H9 (cell line): ENCODE data around the gene ARPC2. TPM values are rescaled to one million over a fixed set of nuclear protein-coding genes. Genes with fewer than 3 reads are reported as not detected.

Source experiments
- DNase-seq: peaks from one replicate; pipeline ENCODE4 v3.0.0-alpha.2; 2017
- H2AFZ ChIP-seq: one replicate; pipeline ENCODE4 v1.6.1; 2013; ENCODE audit warnings: mild to moderate bottlenecking, low read length, control low read depth, moderate library complexity
- H2AK5ac ChIP-seq: 2 replicates; pipeline ENCODE4 v1.6.1; 2013; ENCODE audit warnings: low read length, control low read depth, mixed read lengths; ENCODE audit not compliant: insufficient read length
- H2BK120ac ChIP-seq: one replicate; pipeline ENCODE4 v1.6.1; 2013; ENCODE audit warnings: low read depth, mild to moderate bottlenecking, low read length, control low read depth, inconsistent platforms; ENCODE audit not compliant: poor library complexity, severe bottlenecking
- H2BK12ac ChIP-seq: 2 replicates; pipeline ENCODE4 v1.6.1; 2013; ENCODE audit warnings: low read length, control low read depth, mixed read lengths, low read depth; ENCODE audit not compliant: insufficient read length
- H2BK15ac ChIP-seq: 2 replicates; pipeline ENCODE4 v1.6.1; 2013; ENCODE audit warnings: low read depth, low read length, control low read depth
- H2BK20ac ChIP-seq: one replicate; pipeline ENCODE4 v1.6.1; 2013; ENCODE audit warnings: low read depth, mild to moderate bottlenecking, low read length, control low read depth, inconsistent platforms; ENCODE audit not compliant: poor library complexity, severe bottlenecking
- H2BK5ac ChIP-seq: 2 replicates; pipeline ENCODE4 v1.6.1; 2013; ENCODE audit warnings: low read length, control low read depth, mixed read lengths; ENCODE audit not compliant: insufficient read length
- H3K14ac ChIP-seq: 2 replicates; pipeline ENCODE4 v1.6.1; 2013; ENCODE audit warnings: low read length, control low read depth; ENCODE audit not compliant: insufficient read depth
- H3K18ac ChIP-seq: 2 replicates; pipeline ENCODE4 v1.6.1; 2013; ENCODE audit warnings: low read depth, mild to moderate bottlenecking, mixed read lengths, low read length, control low read depth; ENCODE audit not compliant: insufficient read length
- H3K23ac ChIP-seq: 2 replicates; pipeline ENCODE4 v1.6.1; 2013; ENCODE audit warnings: low read length, control low read depth, mixed read lengths, low read depth; ENCODE audit not compliant: insufficient read length
- H3K23me2 ChIP-seq: 2 replicates; pipeline ENCODE4 v1.6.1; 2013; ENCODE audit warnings: low read depth, mild to moderate bottlenecking, mixed read lengths, low read length, control low read depth; ENCODE audit not compliant: insufficient read length, poor library complexity, severe bottlenecking
- H3K27ac ChIP-seq: 2 replicates; pipeline ENCODE4 v1.5.1; 2013; ENCODE audit warnings: low read length, control low read depth, mixed read lengths, low read depth; ENCODE audit not compliant: insufficient read length
- H3K27me3 ChIP-seq: 2 replicates; pipeline ENCODE4 v1.6.1; 2013; ENCODE audit warnings: low read length, control low read depth, inconsistent platforms; ENCODE audit not compliant: insufficient read depth
- H3K4ac ChIP-seq: 2 replicates; pipeline ENCODE4 v1.6.1; 2013; ENCODE audit warnings: low read depth, mild to moderate bottlenecking, control low read depth, inconsistent platforms, low read length, moderate library complexity
- H3K4me1 ChIP-seq: 2 replicates; pipeline ENCODE4 v1.6.1; 2013; ENCODE audit warnings: low read length, control low read depth, inconsistent platforms; ENCODE audit not compliant: insufficient read depth
- H3K4me2 ChIP-seq: 2 replicates; pipeline ENCODE4 v1.6.1; 2013; ENCODE audit warnings: low read length, control low read depth, mixed read lengths; ENCODE audit not compliant: insufficient read length, insufficient read depth
- H3K56ac ChIP-seq: 2 replicates; pipeline ENCODE4 v1.6.1; 2013; ENCODE audit warnings: low read depth, mild to moderate bottlenecking, mixed read lengths, low read length, control low read depth; ENCODE audit not compliant: insufficient read length
- H3K79me1 ChIP-seq: 2 replicates; pipeline ENCODE4 v1.6.1; 2013; ENCODE audit warnings: low read depth, mild to moderate bottlenecking, moderate library complexity, low read length, control low read depth, inconsistent platforms; ENCODE audit not compliant: insufficient read depth, poor library complexity, severe bottlenecking
- H3K79me2 ChIP-seq: 2 replicates; pipeline ENCODE4 v1.6.1; 2013; ENCODE audit warnings: low read length, control low read depth, inconsistent platforms; ENCODE audit not compliant: insufficient read depth
- H3K9ac ChIP-seq: 2 replicates; pipeline ENCODE4 v1.6.1; 2013; ENCODE audit warnings: low read length, control low read depth, mixed read lengths; ENCODE audit not compliant: insufficient read length; ENCODE audit errors: extremely low read depth
- H3K9me3 ChIP-seq: one replicate; pipeline ENCODE4 v1.6.1; 2013; ENCODE audit warnings: low read depth, low read length, inconsistent platforms; ENCODE audit not compliant: control insufficient read depth
- H3T11ph ChIP-seq: one replicate; pipeline ENCODE4 v1.6.1; 2013; ENCODE audit warnings: mild to moderate bottlenecking, low read length, control low read depth, inconsistent platforms
- H4K20me1 ChIP-seq: one replicate; pipeline ENCODE4 v1.6.1; 2013; ENCODE audit not compliant: control insufficient read depth, insufficient read length, insufficient read depth
- H4K5ac ChIP-seq: 2 replicates; pipeline ENCODE4 v1.6.1; 2013; ENCODE audit warnings: low read depth, mild to moderate bottlenecking, mixed read lengths, low read length, control low read depth; ENCODE audit not compliant: insufficient read length
- H4K8ac ChIP-seq: replicated peaks from 2 replicates; pipeline ENCODE4 v1.6.1; 2013; ENCODE audit warnings: low read length, control low read depth, mixed read lengths, low read depth; ENCODE audit not compliant: insufficient read length
- H4K91ac ChIP-seq: 2 replicates; pipeline ENCODE4 v1.6.1; 2013; ENCODE audit warnings: low read depth, mild to moderate bottlenecking, moderate library complexity, mixed read lengths, low read length, control low read depth; ENCODE audit not compliant: insufficient read length
- H3K27ac Mint-ChIP-seq, 3 experiments: 2 replicates in 2 of 3; 3 replicates in 1 of 3; pipeline ENCODE4 v1.8.0; 2020 to 2021; ENCODE audit warnings: mixed read lengths in 3 of 3, mild to moderate bottlenecking in 1 of 3, moderate library complexity in 1 of 3
- H3K27me3 Mint-ChIP-seq: 2 replicates; pipeline ENCODE4 v1.8.0; 2021; ENCODE audit warnings: low read depth, mild to moderate bottlenecking, moderate library complexity, mixed read lengths
- H3K36me3 Mint-ChIP-seq, 3 experiments: 2 replicates in 2 of 3; 3 replicates in 1 of 3; pipeline ENCODE4 v1.8.0; 2020 to 2021; ENCODE audit warnings: low read depth in 3 of 3, mixed read lengths in 3 of 3; ENCODE audit not compliant: insufficient read depth in 1 of 3
- H3K4me1 Mint-ChIP-seq, 2 experiments: 2 replicates each; pipeline ENCODE4 v1.8.0; 2020; ENCODE audit warnings: mixed read lengths in 2 of 2
- H3K4me3 Mint-ChIP-seq, 2 experiments: 2 replicates in 1 of 2; 3 replicates in 1 of 2; pipeline ENCODE4 v1.8.0; 2020 to 2021; ENCODE audit warnings: mild to moderate bottlenecking in 2 of 2, mixed read lengths in 2 of 2, moderate library complexity in 1 of 2
- H3K9me3 Mint-ChIP-seq, 2 experiments: 2 replicates in 1 of 2; 3 replicates in 1 of 2; pipeline ENCODE4 v1.8.0; 2020; ENCODE audit warnings: mild to moderate bottlenecking in 2 of 2, mixed read lengths in 2 of 2, moderate library complexity in 1 of 2
- CTCF ChIP-seq: fragments of 200-600 bp; sonication (generic); conservative IDR thresholded peaks from 3 replicates; pipeline ENCODE4 v1.8.0; 2021; ENCODE audit warnings: antibody characterized with exemption, mild to moderate bottlenecking
- WGBS: extraction: QIAGEN DNeasy Blood & Tissue Kit; methylation state at CpG from one replicate; pipeline ENCODE4 v1.1.7; 2013; ENCODE audit warnings: missing lambda C conversion rate, low lambda C conversion rate, mixed read lengths; ENCODE audit not compliant: insufficient read length; ENCODE audit errors: extremely low coverage; 5-methylcytosine and 5-hydroxymethylcytosine counted together
- total RNA-seq: library from RNA; stranded (reverse); gene quantifications from 2 replicates; pipeline ENCODE4 v1.2.1, GENCODE V29; 2021

Gene ARPC2
- total RNA-seq, 1 experiment from 2014 or later, result 197 TPM

DNA sequence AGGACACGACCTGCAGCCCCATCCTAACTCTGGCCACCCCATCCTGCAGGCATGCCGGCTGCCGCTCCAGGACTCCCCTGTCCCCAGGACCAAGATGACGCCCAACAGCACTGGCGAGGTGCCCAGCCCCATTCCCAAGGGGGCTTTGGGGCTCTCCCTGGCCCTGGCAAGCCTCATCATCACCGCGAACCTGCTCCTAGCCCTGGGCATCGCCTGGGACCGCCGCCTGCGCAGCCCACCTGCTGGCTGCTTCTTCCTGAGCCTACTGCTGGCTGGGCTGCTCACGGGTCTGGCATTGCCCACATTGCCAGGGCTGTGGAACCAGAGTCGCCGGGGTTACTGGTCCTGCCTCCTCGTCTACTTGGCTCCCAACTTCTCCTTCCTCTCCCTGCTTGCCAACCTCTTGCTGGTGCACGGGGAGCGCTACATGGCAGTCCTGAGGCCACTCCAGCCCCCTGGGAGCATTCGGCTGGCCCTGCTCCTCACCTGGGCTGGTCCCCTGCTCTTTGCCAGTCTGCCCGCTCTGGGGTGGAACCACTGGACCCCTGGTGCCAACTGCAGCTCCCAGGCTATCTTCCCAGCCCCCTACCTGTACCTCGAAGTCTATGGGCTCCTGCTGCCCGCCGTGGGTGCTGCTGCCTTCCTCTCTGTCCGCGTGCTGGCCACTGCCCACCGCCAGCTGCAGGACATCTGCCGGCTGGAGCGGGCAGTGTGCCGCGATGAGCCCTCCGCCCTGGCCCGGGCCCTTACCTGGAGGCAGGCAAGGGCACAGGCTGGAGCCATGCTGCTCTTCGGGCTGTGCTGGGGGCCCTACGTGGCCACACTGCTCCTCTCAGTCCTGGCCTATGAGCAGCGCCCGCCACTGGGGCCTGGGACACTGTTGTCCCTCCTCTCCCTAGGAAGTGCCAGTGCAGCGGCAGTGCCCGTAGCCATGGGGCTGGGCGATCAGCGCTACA is 45.9 kb downstream of the ARPC2 start:
- H2BK120ac ChIP-seq, result no peak overlapping the region
- Mint-ChIP-seq H3K9me3 (no peaks in the 10 kb centered on the region), H3K27me3 (no peaks in the 10 kb centered on the region), H3K36me3 (peaks cover 17 to 37% (median 33%) of the 10 kb centered on the region in 3 experiments), H3K27ac (peak overlapping the region in 1 of 3 experiments; percentile 91; a peak in 1 of 7 replicates), H3K4me3 (no peak overlapping the region), H3K4me1 (peaks cover 19 to 30% of the 10 kb centered on the region in 2 experiments)
- H4K91ac ChIP-seq, result no peak overlapping the region
- H3K18ac ChIP-seq, result no peak overlapping the region
- no peak overlapping the region for H2AK5ac ChIP-seq
- H3K56ac ChIP-seq, result no peak overlapping the region
- no peak overlapping the region for H2BK20ac ChIP-seq
- no peaks in the 10 kb centered on the region for H3K27me3 ChIP-seq
- H3T11ph ChIP-seq, result no peak overlapping the region
- no peak overlapping the region for H3K9ac ChIP-seq
- H4K8ac ChIP-seq, result no peak overlapping the region
- H4K5ac ChIP-seq, result no peak overlapping the region
- H2BK12ac ChIP-seq, result no peak overlapping the region
- no peak overlapping the region for H3K23ac ChIP-seq
- peaks cover 4% of the 10 kb centered on the region; the same call in 1 of the 2 replicates for H3K4me1 ChIP-seq
- DNase-seq, result no peak
- H3K9me3 ChIP-seq, result no peaks in the 10 kb centered on the region
- no peaks in the 10 kb centered on the region for H3K23me2 ChIP-seq
- no peak overlapping the region for H3K27ac ChIP-seq
- H2AFZ ChIP-seq, result no peak overlapping the region
- H3K14ac ChIP-seq, result no peak overlapping the region; the same call in 1 of the 2 replicates
- H3K79me2 ChIP-seq, result no peaks in the 10 kb centered on the region
- H3K4me2 ChIP-seq, result no peak overlapping the region
- no peaks in the 10 kb centered on the region for H4K20me1 ChIP-seq
- no peak overlapping the region for H3K4ac ChIP-seq
- H2BK15ac ChIP-seq, result no peak overlapping the region
- no peak for TF ChIP-seq CTCF
- WGBS, result no CpG with 5 or more reads among the region's 39 CpGs
- no peak overlapping the region for H2BK5ac ChIP-seq
- H3K79me1 ChIP-seq, result no peaks in the 10 kb centered on the region
